ENCODE results near the gene POU2F1. TPM values are rescaled to one million over a fixed set of nuclear protein-coding genes. Genes with fewer than 3 reads are reported as not detected.

POU2F1 gene
- total and polyA plus RNA-seq, 9 donors: 3.9 to 24.6 (median 17.0) TPM

- WGBS, 3 donors: 85 to 86% (median 86%) methylated on average over 5 of the region's 5 CpGs
- TF ChIP-seq CTCF (IDR thresholded peaks at IDR 0.05) (no peak), EP300 (IDR thresholded peaks at IDR 0.05) (no peak), POLR2A (IDR thresholded peaks at IDR 0.05) (no peak)
Observed at GRCh38 chr1:167474191-167474641, 253.5 kb downstream of the POU2F1 start.

GRCh38 chr1:167476061-167476460 lies 255.4 kb downstream of the POU2F1 start:
- intact Hi-C loops (cut with DNase I): no loop called here
- TF ChIP-seq CTCF (IDR thresholded peaks at IDR 0.05): no peak
- TF ChIP-seq EP300 (IDR thresholded peaks at IDR 0.05): no peak
- TF ChIP-seq POLR2A (IDR thresholded peaks at IDR 0.05): no peak
- 97 to 99% (median 98%) methylated on average over 2 of the region's 2 CpGs for WGBS, 3 donors
- Histone ChIP-seq H3K9me3 (no peaks in the 10 kb centered on the region), H3K27ac (no peak overlapping the region), H3K36me3 (no peaks in the 10 kb centered on the region), H3K27me3 (no peaks in the 10 kb centered on the region), H3K4me3 (no peak overlapping the region), H3K4me1 (ENCODE audit: insufficient read depth) (no peaks in the 10 kb centered on the region)
- DNase-seq: no peak

More at GRCh38 chr1:167474191-167474641, 253.5 kb downstream of the POU2F1 start:
- no peaks in the 10 kb centered on the region for H3K36me3 ChIP-seq
- no peak for DNase-seq
- H3K27me3 ChIP-seq: no peaks in the 10 kb centered on the region
- H3K4me3 ChIP-seq: no peak overlapping the region
- intact Hi-C loops (cut with DNase I): loop anchor here in 1 of 4 donors (2.0 kb wide), 1 partner anchor 19 kb away; no protein-coding TSS in a partner anchor
- H3K4me1 ChIP-seq (ENCODE audit: insufficient read depth): no peaks in the 10 kb centered on the region
- H3K27ac ChIP-seq: no peak overlapping the region
- no peaks in the 10 kb centered on the region for H3K9me3 ChIP-seq

Other genes with a start within 250 kb of the POU2F1 start
- 10 to 100 TPM in 1 of 7 donors, 1 to 10 TPM in 2, under 1 TPM in 4; 0.15 to 13.0 (median 0.45) TPM for gene ILDR2, start 245.3 kb upstream of the POU2F1 start, total RNA-seq
- gene ILDR2, start 245.3 kb upstream of the POU2F1 start, polyA plus RNA-seq: 1 to 10 TPM in 1 of 2 donors, under 1 TPM in 1; 0.21 to 1.4 TPM
- under 1 TPM in 1 of 7 donors, not detected in 6; 0.46 TPM for gene MAEL, start 231.6 kb upstream of the POU2F1 start, total RNA-seq
- under 1 TPM; 0.20 to 0.34 TPM for gene MAEL, start 231.6 kb upstream of the POU2F1 start, polyA plus RNA-seq
- gene GPA33, start 130.5 kb upstream of the POU2F1 start, total RNA-seq: 1 to 10 TPM in 1 of 7 donors, under 1 TPM in 2, not detected in 4; 0.30 to 1.3 (median 0.56) TPM
- under 1 TPM in 1 of 2 donors, not detected in 1; 0.06 TPM for gene GPA33, start 130.5 kb upstream of the POU2F1 start, polyA plus RNA-seq
- gene STYXL2, start 126.8 kb upstream of the POU2F1 start, total RNA-seq: under 1 TPM in 5 of 7 donors, not detected in 2; 0.11 to 0.22 (median 0.15) TPM
- gene STYXL2, start 126.8 kb upstream of the POU2F1 start, polyA plus RNA-seq: under 1 TPM; 0.08 to 0.30 TPM

Data from ovary (tissue), 9 donors.